HG03095 (cell line): ENCODE data around the gene DDX43.
A peak's percentile ranks its signal among the peaks of the same experiment; 100 is the strongest.
"Not testable (repeated sequence)": the region's sequence is repeated elsewhere in the genome, so short reads cannot be mapped to it uniquely, and the experiment has no call there.

Source experiments
- ATAC-seq: cut with Tn5 transposase; IDR thresholded peaks from one replicate; pipeline ENCODE4 v1.9.1; 2021; ENCODE audit warnings: moderate library complexity; ENCODE audit not compliant: unreplicated experiment

DDX43 gene

GRCh38 chr6:73394577-73395354 is at the start of gene DDX43:
DDX43 (plus strand) TSS chr6:73394828; CDS start chr6:73394906, 78 bp downstream.
- ATAC-seq, result no peak

- no peak for ATAC-seq
Observed at GRCh38 chr6:73348550-73349204, 46.0 kb upstream of the DDX43 start.

- ATAC-seq, result no peak
Observed at GRCh38 chr6:73349311-73349710, 45.3 kb upstream of the DDX43 start.

GRCh38 chr6:73353636-73354593 is 40.7 kb upstream of the DDX43 start, which contains the start of gene DPPA5:
DPPA5 (minus strand) TSS chr6:73354276; CDS start chr6:73354225, 51 bp downstream.
- ATAC-seq, result no peak

- no peak for ATAC-seq
Observed at GRCh38 chr6:73362358-73362757, 32.3 kb upstream of the DDX43 start, which contains the start of gene KHDC3L. KHDC3L (plus strand) TSS chr6:73362658; CDS start chr6:73362730, 72 bp downstream.

- no peak for ATAC-seq
Observed at GRCh38 chr6:73362869-73363536, 31.6 kb upstream of the DDX43 start.

- ATAC-seq, result no peak
Observed at GRCh38 chr6:73363537-73363875, 31.1 kb upstream of the DDX43 start.

GRCh38 chr6:73364121-73364520 is 30.5 kb upstream of the DDX43 start:
- no peak for ATAC-seq

- no peak for ATAC-seq
Observed at GRCh38 chr6:73364549-73364948, 30.1 kb upstream of the DDX43 start.

GRCh38 chr6:73367761-73368355 is 26.8 kb upstream of the DDX43 start:
- ATAC-seq, result no peak

GRCh38 chr6:73368675-73369074 is 26.0 kb upstream of the DDX43 start:
- ATAC-seq, result no peak

- ATAC-seq, result no peak
Observed at GRCh38 chr6:73369157-73369556, 25.5 kb upstream of the DDX43 start.

GRCh38 chr6:73369563-73369962 is 25.1 kb upstream of the DDX43 start, which contains the start of gene OOEP:
OOEP (minus strand) TSS chr6:73369897; CDS start chr6:73369792, 105 bp downstream.
- ATAC-seq, result no peak

GRCh38 chr6:73371984-73372383 is 22.6 kb upstream of the DDX43 start:
- ATAC-seq, result no peak

GRCh38 chr6:73372516-73372915 is 22.1 kb upstream of the DDX43 start:
- no peak for ATAC-seq

- ATAC-seq, result no peak
Observed at GRCh38 chr6:73375216-73375615, 19.4 kb upstream of the DDX43 start.

- ATAC-seq, result no peak
Observed at GRCh38 chr6:73377225-73377624, 17.4 kb upstream of the DDX43 start.

GRCh38 chr6:73381531-73381930 is 13.1 kb upstream of the DDX43 start:
- not testable (repeated sequence) for ATAC-seq

GRCh38 chr6:73382462-73383113 is 12.0 kb upstream of the DDX43 start:
- no peak for ATAC-seq

- peak; percentile 8 for ATAC-seq
Observed at GRCh38 chr6:73388433-73388799, 6.2 kb upstream of the DDX43 start.
